HG02981 (cell line): ENCODE measurements around the gene WWP2.
A peak's percentile ranks its signal among the peaks of the same experiment; 100 is the strongest.
"Not testable (repeated sequence)": the region's sequence is repeated elsewhere in the genome, so short reads cannot be mapped to it uniquely, and the experiment has no call there.

ENCODE experiments used
- ATAC-seq: cut with Tn5 transposase; IDR thresholded peaks from one replicate; pipeline ENCODE4 v1.9.1; 2021; ENCODE audit warnings: mild to moderate bottlenecking, moderate library complexity; ENCODE audit not compliant: unreplicated experiment

The WWP2 gene

DNA sequence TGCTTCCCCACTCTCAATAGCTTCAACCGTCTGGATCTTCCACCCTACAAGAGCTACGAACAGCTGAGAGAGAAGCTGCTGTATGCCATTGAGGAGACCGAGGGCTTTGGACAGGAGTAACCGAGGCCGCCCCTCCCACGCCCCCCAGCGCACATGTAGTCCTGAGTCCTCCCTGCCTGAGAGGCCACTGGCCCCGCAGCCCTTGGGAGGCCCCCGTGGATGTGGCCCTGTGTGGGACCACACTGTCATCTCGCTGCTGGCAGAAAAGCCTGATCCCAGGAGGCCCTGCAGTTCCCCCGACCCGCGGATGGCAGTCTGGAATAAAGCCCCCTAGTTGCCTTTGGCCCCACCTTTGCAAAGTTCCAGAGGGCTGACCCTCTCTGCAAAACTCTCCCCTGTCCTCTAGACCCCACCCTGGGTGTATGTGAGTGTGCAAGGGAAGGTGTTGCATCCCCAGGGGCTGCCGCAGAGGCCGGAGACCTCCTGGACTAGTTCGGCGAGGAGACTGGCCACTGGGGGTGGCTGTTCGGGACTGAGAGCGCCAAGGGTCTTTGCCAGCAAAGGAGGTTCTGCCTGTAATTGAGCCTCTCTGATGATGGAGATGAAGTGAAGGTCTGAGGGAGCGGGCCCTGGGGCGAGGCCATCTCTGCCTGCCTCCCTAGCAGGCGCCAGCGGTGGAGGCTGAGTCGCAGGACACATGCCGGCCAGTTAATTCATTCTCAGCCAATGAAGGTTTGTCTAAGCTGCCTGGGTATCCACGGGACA, 177.9 kb downstream of the WWP2 start:
- no peak for ATAC-seq

DNA sequence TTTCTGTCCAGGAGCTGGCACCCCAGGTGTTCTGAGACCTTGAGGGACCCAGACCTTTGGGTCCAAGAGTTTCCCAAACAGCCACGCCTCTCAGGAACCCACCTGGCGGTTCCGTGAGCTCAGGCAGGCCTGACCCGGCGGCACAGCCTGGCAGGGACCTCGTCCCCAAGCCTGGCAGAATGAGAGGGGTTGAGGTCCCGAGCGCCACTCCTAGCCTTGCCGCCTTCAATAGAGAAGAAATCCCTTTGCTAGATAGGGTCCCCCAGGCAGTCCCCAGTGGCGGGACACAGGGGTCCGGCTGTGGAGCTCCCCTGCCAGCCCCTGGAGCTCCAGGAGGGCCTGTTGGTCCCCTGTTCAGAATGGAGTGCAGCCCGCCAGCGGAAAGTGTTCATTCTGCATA, 178.5 kb downstream of the WWP2 start:
- no peak for ATAC-seq

DNA sequence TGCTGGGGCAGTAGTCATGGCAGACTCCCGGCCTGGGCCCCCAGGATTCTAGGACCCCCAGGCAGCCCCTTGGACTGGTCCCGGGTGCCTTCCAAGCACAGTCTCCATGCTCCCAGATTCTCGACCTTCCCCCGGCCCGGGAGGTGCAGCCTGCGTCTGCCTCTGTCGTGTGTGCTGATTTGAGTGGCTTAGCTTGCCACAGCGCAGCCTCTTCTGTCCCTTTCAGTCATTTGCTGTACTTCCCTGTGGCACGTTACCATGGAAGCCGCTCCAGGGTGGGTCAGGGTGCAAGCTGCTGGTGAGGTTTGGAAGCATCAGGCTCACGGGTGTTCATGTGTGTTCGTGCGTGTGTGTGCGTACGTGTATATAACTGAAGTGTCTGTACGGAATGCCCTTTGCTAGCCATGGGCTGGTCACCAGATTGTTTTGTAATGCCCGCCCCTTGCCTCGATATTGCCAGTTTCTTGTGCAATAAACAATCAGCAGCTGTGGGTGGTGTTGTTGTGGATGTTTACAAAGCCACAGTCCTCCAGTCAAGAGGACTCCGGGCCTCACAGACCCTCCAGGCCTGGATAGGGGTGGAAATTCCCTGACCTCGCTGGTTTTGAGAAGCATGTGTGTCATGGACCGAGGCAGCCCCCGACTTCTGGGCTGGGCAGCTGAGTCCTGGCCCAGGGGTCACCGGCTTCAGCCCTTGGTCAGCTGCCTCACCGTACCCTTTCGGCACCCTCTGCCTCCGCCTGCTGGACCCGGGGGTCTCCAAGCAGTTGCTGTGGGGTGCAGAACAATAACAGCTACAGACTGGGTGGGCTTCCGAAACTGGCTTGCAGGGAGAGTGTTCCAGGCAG, 179.3 kb downstream of the WWP2 start:
- no peak for ATAC-seq

DNA sequence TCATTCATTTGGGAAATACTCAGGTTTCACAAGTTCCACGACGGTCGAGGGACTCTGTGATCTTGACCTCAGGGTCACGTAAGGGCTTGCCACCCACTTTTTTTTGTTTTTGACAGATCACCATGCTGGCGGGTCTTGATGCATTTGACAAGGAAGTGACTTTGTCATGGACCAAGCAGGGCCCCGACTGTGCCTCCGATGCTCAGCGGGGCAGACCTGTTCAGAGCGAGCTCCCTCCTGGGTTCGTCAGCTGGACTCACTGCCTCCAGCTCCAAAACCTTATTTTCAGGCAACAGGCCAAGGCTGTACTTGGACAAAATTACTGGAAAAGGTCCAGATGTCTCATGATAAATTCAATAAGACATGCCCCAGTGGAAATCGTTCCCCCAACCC, 180.0 kb downstream of the WWP2 start:
- ATAC-seq: no peak

DNA sequence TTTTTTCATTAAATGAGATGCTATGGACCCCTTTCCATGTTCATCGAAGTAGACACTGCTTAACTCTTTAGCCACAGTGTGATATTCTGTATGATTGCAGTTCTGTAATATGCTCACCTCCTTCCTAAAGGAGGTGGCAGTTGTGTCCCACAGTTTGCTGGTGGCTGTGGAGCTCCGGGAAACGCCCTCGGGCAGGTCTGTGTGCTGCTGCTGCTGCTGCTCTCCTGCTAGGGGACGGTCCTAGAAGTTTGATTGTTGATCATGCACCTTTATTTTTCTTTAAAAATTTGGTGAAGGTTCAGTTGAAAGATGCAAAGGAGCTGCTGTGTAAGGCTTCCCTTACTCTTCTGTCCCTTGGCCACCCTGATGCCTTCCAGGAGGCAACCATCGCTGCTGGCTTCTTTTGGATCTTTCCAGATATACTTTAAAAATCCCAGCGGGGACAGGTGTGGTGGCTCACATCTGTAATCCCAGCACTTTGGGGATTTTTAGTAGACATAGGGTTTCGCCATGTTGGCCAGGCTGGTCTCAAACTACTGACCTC, 180.6 kb downstream of the WWP2 start:
- ATAC-seq: no peak

DNA sequence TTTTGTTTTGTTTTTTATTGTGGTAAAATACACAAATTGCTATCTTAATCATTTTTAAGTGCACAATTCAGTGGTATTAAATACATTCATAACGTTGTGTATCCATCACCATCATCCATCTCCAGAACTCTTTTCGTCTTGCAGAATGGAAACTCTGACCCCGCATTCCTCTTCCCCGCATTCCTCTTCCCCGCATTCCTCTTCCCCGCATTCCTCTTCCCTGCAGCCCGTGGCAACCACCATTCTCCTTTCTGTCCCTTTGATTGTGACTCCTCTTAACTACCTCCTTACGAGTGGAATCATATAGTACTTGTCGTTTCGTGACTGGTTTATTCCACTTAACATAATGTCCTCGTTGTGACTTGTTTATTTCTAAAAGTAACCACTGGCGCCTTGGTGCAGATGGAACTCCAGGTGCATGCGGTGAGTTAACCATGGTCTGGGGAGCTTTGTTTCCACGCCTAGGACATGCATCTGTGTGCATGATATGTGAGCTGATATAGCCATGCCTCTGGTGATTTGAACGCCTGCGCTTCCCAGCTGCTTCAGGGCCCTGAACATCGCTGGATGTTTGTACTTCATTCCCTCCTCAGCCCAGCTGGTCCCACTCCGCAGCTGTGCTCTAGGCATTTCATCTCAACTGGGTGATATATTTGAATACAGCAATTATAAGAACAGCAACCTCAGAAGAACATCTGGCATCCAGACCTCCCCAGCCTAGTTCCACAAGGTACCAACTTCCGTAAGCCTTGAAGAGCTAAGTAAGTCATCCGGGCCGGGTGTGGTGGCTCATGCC, 181.3 kb downstream of the WWP2 start:
- ATAC-seq: not testable (repeated sequence)

DNA sequence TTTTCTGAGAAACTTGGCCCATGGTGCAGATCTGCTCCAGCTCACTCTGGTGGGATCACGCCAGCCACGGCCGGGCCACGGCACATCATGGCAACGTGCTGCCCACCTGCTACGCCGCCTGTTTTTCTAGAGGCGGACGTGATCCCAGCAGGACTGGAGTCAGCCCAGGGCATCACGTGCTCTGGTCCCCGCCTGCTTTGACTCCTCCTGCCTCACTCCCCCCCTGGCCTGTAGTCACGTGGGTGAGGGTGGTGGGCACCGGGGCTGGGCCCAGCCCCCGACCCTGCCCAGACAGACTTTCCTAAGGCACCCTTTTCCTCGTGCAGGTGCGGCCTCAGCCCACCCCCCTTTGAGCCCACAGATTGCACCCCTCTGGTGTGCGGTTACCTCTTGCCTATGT, 188.3 kb downstream of the WWP2 start:
- not testable (repeated sequence) for ATAC-seq

DNA sequence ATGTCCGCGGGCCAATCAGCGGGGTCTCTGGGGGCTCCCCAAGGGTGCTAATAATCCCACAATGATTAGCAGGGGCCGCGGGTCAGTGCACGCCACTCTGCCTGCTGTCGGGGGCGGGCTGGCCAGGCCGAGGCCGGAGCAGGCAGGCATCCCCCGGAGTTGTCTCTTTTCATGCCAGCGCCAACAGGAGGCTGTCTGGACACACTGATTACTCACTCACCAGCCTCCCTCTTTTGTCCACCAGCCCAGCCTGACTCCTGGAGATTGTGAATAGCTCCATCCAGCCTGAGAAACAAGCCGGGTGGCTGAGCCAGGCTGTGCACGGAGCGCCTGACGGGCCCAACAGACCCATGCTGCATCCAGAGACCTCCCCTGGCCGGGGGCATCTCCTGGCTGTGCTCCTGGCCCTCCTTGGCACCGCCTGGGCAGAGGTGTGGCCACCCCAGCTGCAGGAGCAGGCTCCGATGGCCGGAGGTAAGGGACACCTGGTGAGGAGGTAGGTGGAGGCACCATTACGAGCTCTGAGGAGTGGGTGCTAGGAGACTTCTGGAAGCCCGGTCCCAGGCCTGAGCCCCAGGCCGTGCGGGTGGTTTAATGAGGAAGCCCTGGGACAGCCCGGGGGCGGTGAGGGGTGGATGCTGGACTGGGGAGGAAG, 189.0 kb downstream of the WWP2 start, which contains the start of gene CLEC18A:
TSS of gene CLEC18A (plus strand) at position 318 of the 655 bp plus-strand sequence. CDS start at position 351, 33 bp downstream.
- not testable (repeated sequence) for ATAC-seq

DNA sequence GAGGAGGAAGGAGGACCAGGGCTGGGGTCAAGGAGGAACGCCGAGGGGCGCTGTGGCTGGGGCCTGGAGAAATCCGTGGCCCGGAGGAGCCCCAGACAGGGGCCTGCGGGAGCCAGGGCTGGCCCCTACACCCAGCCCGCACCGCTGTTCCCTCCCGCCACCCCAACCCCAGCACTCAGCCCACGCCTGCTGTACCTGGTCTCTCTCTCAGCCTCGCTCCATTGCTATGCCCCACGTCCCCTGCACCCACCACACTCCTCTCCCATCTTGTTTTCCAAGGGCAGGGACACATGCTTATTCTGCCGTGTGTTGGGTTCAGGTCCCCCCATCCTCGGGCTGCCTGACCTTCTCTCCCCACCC, 189.5 kb downstream of the WWP2 start:
- not testable (repeated sequence) for ATAC-seq

DNA sequence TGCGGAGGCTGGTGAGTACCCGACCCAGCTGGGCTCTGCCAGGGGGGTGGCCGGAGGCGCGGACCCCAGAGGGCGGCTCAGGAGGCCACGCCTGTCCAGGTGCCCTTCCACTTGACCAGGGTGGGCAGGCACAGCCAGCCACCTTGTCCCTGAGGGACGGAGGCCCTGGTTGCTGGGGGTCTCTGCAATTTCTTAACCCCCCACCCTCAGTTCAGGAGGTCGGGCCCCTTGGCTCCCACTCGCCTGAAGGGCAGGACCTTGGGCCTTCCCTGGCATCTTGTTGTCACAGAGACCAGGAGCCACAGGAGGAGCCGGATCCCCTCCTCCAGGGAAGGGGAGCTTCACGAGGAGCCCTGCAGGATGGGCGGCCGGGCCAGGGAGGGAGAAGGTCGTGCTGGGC, 190.0 kb downstream of the WWP2 start:
- ATAC-seq: not testable (repeated sequence)

DNA sequence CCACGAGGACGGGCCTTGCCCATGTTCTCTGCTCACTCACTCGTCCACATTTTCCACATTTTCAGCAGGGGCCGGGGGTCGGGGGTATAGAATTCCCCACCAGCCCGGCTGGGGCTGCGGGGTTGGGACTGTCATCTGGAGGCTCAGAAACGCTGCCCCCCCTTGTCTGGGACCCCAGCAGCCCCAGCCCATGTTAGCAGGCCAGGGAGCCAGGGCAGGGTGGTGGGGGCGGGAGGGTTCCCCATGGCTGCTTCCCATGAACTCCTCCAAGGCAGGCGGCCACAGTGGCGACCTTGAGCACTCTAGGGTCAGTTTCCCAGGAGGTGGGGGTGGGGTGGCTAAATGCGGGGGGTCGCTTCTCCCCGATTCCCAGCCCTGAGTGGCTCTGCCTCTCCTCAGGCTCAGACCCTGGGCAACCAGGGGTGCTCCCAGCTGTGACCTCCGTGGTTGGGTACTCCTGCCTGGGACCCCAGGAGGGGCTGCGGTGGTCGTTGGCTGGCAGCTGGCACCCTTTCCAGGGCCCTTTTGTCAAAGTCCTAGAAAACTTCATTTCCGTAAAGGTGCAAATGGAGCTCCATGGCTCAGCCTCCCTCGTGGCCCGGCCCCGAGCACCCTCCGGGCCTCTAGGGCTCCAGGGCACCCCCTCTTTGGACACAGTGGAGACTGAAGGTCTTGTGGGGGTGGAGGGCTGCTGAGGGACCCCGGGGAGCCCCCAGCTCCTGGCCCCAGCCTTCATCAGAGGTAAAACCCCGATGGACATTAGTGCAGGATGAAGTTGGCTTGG, 190.6 kb downstream of the WWP2 start:
- ATAC-seq: not testable (repeated sequence)

DNA sequence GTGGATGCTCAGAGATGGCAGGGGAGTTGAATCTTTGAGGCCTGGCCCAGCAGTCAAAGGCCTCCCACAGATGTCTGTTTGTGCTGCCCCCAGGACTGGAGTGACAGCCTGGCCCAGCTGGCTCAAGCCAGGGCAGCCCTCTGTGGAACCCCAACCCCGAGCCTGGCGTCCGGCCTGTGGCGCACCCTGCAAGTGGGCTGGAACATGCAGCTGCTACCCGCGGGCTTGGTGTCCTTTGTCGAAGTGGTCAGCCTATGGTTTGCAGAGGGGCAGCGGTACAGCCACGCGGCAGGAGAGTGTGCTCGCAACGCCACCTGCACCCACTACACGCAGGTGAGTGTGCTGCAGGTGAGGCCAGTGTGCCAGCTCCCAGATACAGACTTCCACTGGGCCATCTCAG, 192.1 kb downstream of the WWP2 start:
- ATAC-seq: not testable (repeated sequence)

DNA sequence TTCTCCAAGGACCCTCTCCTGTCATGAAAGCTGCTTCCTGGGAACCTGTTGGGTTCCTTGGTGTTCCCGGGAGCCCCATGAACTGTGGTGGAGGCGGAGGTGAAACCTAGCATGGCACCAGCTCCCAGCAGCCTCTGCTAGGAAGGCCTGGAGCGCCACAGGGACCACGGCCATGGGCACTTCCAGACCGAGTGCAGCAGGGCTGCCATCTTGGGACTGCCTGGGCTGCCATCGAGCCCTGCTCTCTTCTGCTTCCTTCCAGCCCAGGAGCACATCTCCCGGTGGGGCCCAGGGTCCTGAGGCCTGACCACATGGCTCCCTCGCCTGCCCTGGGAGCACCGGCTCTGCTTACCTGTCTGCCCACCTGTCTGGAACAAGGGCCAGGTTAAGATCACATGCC, 201.2 kb downstream of the WWP2 start:
- ATAC-seq: not testable (repeated sequence)

DNA sequence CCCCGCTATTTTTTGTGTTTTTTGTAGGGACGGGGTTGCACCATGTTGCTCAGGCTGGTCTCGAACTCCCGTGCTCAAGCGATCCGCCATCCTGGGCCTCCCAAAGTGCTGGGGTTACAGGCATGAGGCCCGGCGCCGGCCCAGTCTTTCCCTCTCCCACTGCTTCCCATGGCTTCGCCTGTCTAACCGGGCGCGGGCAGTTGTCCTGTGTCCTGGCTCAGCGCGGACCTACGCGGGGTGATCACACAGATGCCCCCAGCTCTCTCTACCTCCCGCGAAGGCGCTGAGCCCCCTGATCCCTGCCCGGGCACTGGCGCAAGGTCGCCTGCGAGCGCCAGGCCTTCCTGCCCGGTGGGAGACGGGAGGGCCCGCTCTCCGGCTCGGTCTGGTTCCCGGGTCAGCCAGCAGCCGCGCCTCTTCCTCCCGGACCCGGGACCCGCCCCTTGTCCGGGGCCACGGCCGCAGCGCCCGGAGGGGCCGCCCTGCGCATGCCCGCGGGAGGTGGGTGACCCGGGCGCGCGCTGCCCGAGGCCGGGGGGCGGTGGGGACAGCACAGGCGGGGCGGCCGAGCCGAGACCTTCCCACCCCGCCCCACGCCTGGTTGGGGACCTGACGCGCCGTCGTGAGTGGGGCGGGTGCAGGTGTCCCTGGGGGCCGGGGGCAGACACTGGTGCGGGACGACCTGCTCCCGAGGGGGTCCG, 203.0 kb downstream of the WWP2 start:
- peak; percentile 52 for ATAC-seq

DNA sequence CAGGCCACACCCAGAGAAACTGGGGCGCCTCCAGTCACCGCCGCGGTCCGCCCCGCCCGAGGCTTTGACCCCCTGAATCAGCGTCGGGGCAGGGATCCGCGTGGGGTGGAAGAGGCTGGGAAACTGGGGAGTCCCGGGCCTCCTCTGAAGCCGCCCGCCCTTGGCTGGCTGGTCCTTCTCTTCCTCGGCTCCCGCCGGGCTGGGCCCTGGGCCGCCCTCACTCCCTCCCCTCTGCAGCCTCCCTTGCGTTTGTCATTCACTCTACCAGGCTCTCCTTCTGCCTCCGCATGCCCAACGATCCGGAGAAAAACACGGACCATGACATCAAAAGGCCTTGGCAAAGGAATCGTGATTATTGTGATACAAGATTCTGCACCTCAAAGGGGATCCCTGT, 203.5 kb downstream of the WWP2 start:
- not testable (repeated sequence) for ATAC-seq

DNA sequence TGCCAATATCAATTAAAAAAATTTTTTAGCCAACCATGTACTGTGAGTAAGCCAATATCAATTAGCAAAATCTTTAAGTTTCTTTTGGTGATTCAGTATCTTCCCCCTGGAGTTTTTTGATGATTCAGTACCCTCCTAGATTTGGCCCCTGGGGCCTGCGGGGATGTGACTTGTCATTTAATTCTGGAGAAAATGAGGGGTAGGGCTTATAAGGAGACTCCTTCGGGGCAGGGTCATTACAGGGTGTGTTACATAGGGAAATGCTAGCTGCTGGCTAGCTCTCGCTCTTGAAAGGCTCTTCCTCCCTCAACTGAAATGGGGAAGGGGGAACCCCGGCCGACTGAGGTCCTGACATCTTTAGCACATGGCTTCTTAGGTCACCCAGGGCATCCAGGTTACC, 205.6 kb downstream of the WWP2 start:
- not testable (repeated sequence) for ATAC-seq

DNA sequence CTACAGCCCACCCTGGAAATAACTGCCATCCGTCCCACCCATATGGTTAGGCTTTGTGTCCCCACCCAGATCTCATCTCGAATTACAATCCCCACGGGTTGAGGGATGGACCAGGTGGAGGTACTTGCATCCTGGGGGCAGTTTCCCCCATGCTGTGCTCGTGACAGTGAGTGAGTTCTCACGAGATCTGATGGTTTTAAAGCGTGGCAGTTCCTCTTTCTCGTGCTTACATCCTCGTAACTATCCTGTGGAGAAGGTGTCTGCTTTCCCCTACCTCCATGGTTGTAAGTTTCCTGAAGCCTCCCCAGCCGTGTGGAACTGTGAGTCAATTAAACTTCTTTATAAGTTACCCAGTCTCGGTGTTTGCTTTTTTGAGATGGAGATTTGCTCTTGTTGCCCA, 206.0 kb downstream of the WWP2 start:
- ATAC-seq: not testable (repeated sequence)

DNA sequence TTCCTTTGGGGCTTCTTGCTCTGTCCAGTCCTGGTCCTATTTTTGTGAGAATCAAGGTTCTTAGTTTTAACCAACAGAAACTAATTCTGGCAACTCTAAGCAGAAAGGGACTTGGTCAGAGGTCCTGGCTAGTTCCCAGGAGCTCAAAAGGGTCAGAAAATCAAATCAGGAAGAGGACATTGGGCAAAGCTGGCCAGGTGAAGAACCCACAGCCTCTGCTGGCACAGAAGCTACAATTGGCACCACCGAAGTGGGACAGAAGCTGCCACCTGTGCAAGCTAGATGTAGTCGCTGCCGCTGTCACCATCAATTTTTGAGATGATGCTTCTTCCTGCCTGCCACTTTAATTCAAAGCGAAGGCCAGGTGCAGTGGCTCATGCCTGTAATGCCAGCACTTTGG, 207.5 kb downstream of the WWP2 start:
- ATAC-seq: not testable (repeated sequence)

DNA sequence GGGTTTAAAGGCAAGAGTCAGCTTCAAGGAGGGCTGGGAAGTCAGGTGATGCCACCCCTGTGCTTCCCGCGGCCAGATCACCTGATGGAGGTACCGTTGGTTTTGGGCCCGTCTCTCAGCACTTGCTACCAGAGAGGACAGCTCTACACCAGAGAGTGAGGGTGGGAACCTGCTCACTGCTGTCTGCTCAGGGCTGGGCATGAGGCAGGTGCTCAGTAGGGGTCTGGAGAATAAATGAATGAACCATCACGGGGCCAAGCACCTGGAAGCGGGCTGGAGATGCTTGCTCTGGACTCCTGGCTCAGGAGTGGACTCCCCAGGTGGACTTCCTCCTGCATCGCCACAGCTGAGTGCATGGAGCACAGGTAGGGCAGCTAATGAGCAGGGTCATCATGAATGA, 210.0 kb downstream of the WWP2 start:
- ATAC-seq: not testable (repeated sequence)
